Measurements from ENCODE around the gene SRP68.

SRP68 gene

DNA sequence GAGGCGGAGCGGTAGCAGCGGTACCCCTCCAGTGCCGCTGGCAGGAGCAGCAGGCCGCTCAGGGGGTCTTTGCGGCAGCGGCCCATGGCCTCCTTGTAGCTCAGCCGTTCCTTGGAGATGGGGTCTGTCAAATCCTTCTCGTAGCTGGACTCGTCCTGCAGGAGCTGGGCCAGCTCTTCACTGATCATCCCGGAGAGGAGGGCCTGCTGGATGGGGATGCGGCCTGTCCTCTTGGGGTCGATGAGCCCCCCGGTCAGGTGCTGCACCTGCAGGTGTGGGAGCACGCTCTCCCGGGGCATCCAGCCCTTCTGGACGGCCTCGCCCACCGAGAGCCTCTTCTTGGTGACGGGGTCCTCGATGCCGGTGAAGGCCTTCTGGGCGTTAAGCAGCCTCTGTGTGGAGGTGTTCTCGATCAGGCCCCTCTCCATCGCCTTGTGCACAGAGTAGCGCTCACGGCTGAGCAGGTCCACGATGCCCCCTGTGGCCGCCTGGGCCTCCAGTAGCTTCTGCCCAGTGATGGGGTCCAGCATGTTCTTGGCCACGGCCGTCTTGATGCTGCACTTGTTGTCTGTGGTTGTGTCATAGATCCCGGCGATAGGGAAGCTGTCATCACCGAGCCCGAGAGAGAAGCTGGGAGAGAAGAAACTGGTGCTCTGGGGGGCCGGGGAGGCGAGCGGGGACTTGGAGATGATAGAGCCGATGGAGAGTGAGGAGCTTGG lies 65.0 kb downstream of the SRP68 start:
- DNase-seq: no peak
- H3K4me1 ChIP-seq: no peaks in the 10 kb centered on the region
- no peak overlapping the region for H3K4me3 ChIP-seq (ENCODE audit: low read depth, low read length)
- no peaks in the 10 kb centered on the region for H3K9me3 ChIP-seq
- no peaks in the 10 kb centered on the region for H3K36me3 ChIP-seq
- H3K27me3 ChIP-seq: no peaks in the 10 kb centered on the region
- TF ChIP-seq CTCF (IDR thresholded peaks at IDR 0.05; ENCODE audit: low read depth, low read length): no peak

GRCh38 chr17:76005263-76006149 lies 66.8 kb downstream of the SRP68 start:
- H3K27me3 ChIP-seq: no peaks in the 10 kb centered on the region
- peak; percentile 72 for TF ChIP-seq CTCF (IDR thresholded peaks at IDR 0.05; ENCODE audit: low read depth, low read length)
- peak; percentile 88 for DNase-seq
- no peak overlapping the region for H3K4me3 ChIP-seq (ENCODE audit: low read depth, low read length)
- H3K4me1 ChIP-seq: no peaks in the 10 kb centered on the region
- no peaks in the 10 kb centered on the region for H3K9me3 ChIP-seq
- no peaks in the 10 kb centered on the region for H3K36me3 ChIP-seq

DNA sequence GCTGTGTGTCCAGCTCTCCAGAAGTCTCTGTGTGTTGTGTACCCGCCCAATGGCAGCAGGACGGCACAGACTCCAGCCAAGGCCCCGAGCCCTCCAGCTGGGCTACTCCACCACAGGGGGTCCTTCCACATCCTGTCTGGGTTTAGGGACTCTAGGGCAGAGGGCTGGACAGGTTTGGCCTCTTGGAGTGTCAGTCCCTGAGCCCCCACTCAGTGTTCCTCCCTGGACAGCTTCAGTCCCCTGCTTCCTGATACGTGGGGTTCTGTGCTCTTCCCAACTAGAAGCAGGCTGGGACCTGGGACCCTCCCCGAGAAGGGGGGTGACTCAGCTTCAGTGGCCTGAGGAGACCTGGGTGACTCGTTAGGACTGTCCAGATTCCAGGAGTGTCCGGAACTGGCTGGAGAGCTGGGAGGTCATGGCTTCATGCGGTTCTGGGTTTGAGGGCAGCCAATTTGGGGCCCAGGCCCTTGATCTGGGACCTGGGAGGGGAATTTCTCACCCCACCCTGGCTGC lies 67.5 kb downstream of the SRP68 start:
- TF ChIP-seq CTCF (IDR thresholded peaks at IDR 0.05; ENCODE audit: low read depth, low read length): no peak
- no peak for DNase-seq

DNA sequence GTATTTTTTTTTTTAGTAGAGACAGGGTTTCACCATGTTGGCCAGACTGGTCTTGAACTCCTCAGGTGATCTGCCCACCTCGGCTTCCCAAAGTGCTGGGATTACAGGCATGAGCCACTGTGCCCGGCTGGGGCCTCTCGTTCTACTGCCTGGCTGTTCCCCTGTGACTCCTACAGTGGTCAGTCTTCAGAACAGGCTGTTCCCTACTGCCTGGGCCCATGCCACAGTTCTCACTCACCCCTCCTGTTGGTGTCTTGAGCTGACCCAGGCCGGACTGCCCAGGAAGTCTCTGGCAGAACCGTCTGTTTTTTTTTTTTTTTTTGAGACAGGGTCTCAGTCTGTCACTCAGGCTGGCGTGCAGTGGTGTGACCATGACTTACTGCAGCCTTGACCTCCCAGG lies 68.4 kb downstream of the SRP68 start:
- Histone ChIP-seq H3K36me3 (no peaks in the 10 kb centered on the region), H3K4me1 (no peaks in the 10 kb centered on the region), H3K9me3 (no peaks in the 10 kb centered on the region), H3K27me3 (no peaks in the 10 kb centered on the region), H3K4me3 (ENCODE audit: low read depth, low read length) (no peak overlapping the region)
- no peak for TF ChIP-seq CTCF (IDR thresholded peaks at IDR 0.05; ENCODE audit: low read depth, low read length)
- DNase-seq: no peak

More for the DNA sequence above, 67.5 kb downstream of the SRP68 start:
- Histone ChIP-seq H3K4me1 (no peaks in the 10 kb centered on the region), H3K36me3 (no peaks in the 10 kb centered on the region), H3K9me3 (no peaks in the 10 kb centered on the region), H3K4me3 (ENCODE audit: low read depth, low read length) (no peak overlapping the region), H3K27me3 (no peaks in the 10 kb centered on the region)

GRCh38 chr17:76002100-76002499 lies 70.2 kb downstream of the SRP68 start:
- Histone ChIP-seq H3K4me3 (ENCODE audit: low read depth, low read length) (no peak overlapping the region), H3K27me3 (no peaks in the 10 kb centered on the region), H3K4me1 (no peaks in the 10 kb centered on the region), H3K36me3 (no peaks in the 10 kb centered on the region), H3K9me3 (no peaks in the 10 kb centered on the region)
- DNase-seq: no peak
- TF ChIP-seq CTCF (IDR thresholded peaks at IDR 0.05; ENCODE audit: low read depth, low read length): no peak
